MM.1S (cell line): ENCODE measurements around the gene GABARAPL1.

Experiments
- DNase-seq: peaks from one replicate; pipeline ENCODE4 v3.0.0-alpha.2; 2015
- H2AFZ ChIP-seq: fragments of 300-600 bp; sonication (generic); 2 replicates; pipeline ENCODE4 v1.6.0; 2016; ENCODE audit warnings: antibody characterized with exemption, low read length
- H3F3A ChIP-seq: fragments of 300-600 bp; sonication (generic); 2 replicates; pipeline ENCODE4 v1.6.1; 2016; ENCODE audit warnings: mild to moderate bottlenecking, antibody characterized with exemption, low read length, moderate library complexity, mixed read lengths; ENCODE audit not compliant: insufficient read depth
- H3K27ac ChIP-seq: fragments of 300-600 bp; sonication (generic); 2 replicates; pipeline ENCODE4 v1.5.1; 2016; ENCODE audit warnings: mild to moderate bottlenecking, low read length
- H3K27me3 ChIP-seq: fragments of 300-600 bp; sonication (generic); replicated peaks from 2 replicates; pipeline ENCODE4 v1.6.0; 2016; ENCODE audit warnings: low read length; ENCODE audit not compliant: insufficient read depth
- H3K36me3 ChIP-seq: fragments of 300-600 bp; sonication (generic); replicated peaks from 2 replicates; pipeline ENCODE4 v1.6.1; 2016; ENCODE audit warnings: mild to moderate bottlenecking, low read length, mixed read lengths; ENCODE audit not compliant: insufficient read depth
- H3K4me1 ChIP-seq: fragments of 300-600 bp; sonication (generic); 2 replicates; pipeline ENCODE4 v1.6.1; 2016; ENCODE audit warnings: low read length, mixed read lengths
- H3K4me2 ChIP-seq: fragments of 300-600 bp; sonication (generic); 2 replicates; pipeline ENCODE4 v1.6.0; 2016; ENCODE audit warnings: low read depth, low read length
- H3K4me3 ChIP-seq: fragments of 300-600 bp; sonication (generic); 2 replicates; pipeline ENCODE4 v1.5.1; 2016; ENCODE audit warnings: low read length, mixed read lengths
- H3K79me2 ChIP-seq: fragments of 300-600 bp; sonication (generic); 2 replicates; pipeline ENCODE4 v1.6.1; 2016; ENCODE audit warnings: mixed run types, low read length, mixed read lengths
- H3K9ac ChIP-seq: fragments of 300-600 bp; sonication (generic); 2 replicates; pipeline ENCODE4 v1.6.1; 2016; ENCODE audit warnings: low read length, mixed read lengths
- H3K9me2 ChIP-seq: fragments of 300-600 bp; sonication (generic); replicated peaks from 2 replicates; pipeline ENCODE4 v1.6.1; 2016; ENCODE audit warnings: mild to moderate bottlenecking, low read length, mixed read lengths; ENCODE audit not compliant: insufficient read depth
- H3K9me3 ChIP-seq: fragments of 300-600 bp; sonication (generic); replicated peaks from 2 replicates; pipeline ENCODE4 v1.6.1; 2016; ENCODE audit warnings: mild to moderate bottlenecking, low read length, mixed read lengths; ENCODE audit not compliant: insufficient read depth
- H4K20me1 ChIP-seq: fragments of 300-600 bp; sonication (generic); 2 replicates; pipeline ENCODE4 v1.6.1; 2016; ENCODE audit warnings: mild to moderate bottlenecking, low read length, moderate library complexity, mixed read lengths; ENCODE audit not compliant: insufficient read depth
- EZH2 ChIP-seq: fragments of 300-600 bp; sonication (generic); optimal IDR thresholded peaks from 2 replicates; pipeline ENCODE3; 2017; ENCODE audit warnings: low read depth, mild to moderate bottlenecking, antibody characterized with exemption, low read length, mixed read lengths
- EZH2phosphoT487 ChIP-seq: fragments of 300-600 bp; sonication (generic); IDR thresholded peaks from 2 replicates; pipeline ENCODE4 v1.6.1; 2018; ENCODE audit warnings: antibody characterized with exemption, low read length
- TF ChIP-seq, protein P1 (sequence below): fragments of 300-600 bp; sonication (generic); IDR thresholded peaks from 2 replicates; pipeline ENCODE4 v1.5.1; 2016; ENCODE audit warnings: antibody characterized with exemption, low read length, mixed read lengths

Gene GABARAPL1

DNA sequence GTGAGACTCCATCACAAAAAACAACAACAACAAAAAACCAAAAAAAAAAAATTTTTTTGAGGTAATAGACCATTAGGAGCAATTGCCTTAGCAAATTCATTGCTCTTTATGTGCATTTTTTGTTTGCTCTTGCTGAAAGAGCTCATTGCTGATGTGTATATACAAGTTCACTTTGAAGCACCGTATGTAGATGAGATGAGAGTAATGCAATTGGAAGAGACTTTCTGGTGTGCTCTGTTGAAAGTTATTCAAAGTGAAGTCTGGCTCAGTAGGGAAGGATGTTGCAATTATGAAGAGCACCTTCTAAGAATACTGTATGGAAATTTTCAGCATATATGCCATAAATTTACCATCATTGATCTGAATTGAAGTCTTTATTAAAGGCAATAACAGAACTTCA, 48.2 kb downstream of the GABARAPL1 start:
- Histone ChIP-seq H3K27me3 (no peaks in the 10 kb centered on the region), H3K9ac (no peak overlapping the region)

DNA sequence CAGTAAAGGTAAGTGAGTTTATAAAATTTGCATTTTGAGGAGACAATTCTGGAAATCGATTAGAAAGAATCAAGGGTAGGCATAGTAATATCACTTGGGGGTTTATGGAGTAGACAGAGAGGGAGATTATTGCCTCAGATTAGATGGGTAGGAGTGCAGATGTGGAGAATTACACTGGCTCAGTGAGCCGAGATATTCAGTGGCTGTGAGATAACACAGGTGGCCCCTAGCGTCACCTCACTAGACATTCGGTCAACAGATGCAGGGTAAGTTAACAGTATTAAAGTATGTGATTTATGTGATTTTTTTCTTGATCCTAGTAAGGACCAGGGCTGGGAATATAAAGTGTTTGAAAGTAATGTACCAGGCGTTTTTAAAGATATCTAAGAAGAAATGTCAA, 55.4 kb downstream of the GABARAPL1 start:
- H3K79me2 ChIP-seq: no peaks in the 10 kb centered on the region
- no peaks in the 10 kb centered on the region for H3F3A ChIP-seq
- no peaks in the 10 kb centered on the region for H4K20me1 ChIP-seq
- no peaks in the 10 kb centered on the region for H3K36me3 ChIP-seq
- no peak overlapping the region for H2AFZ ChIP-seq
- H3K4me2 ChIP-seq: no peak overlapping the region
- DNase-seq: no peak
- H3K9ac ChIP-seq: no peak overlapping the region
- H3K4me3 ChIP-seq: no peak overlapping the region
- no peaks in the 10 kb centered on the region for H3K9me2 ChIP-seq
- no peaks in the 10 kb centered on the region for H3K27me3 ChIP-seq
- TF ChIP-seq EZH2: no peak
- TF ChIP-seq, protein P1, sequence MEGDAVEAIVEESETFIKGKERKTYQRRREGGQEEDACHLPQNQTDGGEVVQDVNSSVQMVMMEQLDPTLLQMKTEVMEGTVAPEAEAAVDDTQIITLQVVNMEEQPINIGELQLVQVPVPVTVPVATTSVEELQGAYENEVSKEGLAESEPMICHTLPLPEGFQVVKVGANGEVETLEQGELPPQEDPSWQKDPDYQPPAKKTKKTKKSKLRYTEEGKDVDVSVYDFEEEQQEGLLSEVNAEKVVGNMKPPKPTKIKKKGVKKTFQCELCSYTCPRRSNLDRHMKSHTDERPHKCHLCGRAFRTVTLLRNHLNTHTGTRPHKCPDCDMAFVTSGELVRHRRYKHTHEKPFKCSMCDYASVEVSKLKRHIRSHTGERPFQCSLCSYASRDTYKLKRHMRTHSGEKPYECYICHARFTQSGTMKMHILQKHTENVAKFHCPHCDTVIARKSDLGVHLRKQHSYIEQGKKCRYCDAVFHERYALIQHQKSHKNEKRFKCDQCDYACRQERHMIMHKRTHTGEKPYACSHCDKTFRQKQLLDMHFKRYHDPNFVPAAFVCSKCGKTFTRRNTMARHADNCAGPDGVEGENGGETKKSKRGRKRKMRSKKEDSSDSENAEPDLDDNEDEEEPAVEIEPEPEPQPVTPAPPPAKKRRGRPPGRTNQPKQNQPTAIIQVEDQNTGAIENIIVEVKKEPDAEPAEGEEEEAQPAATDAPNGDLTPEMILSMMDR: no peak
- no peak for TF ChIP-seq EZH2phosphoT487
- no peaks in the 10 kb centered on the region for H3K4me1 ChIP-seq
- H3K27ac ChIP-seq: no peak overlapping the region
- no peaks in the 10 kb centered on the region for H3K9me3 ChIP-seq

More for the DNA sequence above, 48.2 kb downstream of the GABARAPL1 start:
- Histone ChIP-seq H3K4me3 (no peak overlapping the region), H3K27ac (no peak overlapping the region), H3F3A (no peaks in the 10 kb centered on the region), H3K4me1 (no peaks in the 10 kb centered on the region), H2AFZ (no peak overlapping the region), H3K4me2 (no peak overlapping the region), H3K9me3 (no peaks in the 10 kb centered on the region), H4K20me1 (no peaks in the 10 kb centered on the region), H3K36me3 (no peaks in the 10 kb centered on the region), H3K9me2 (no peaks in the 10 kb centered on the region), H3K79me2 (no peaks in the 10 kb centered on the region)
- no peak for DNase-seq
- no peak for TF ChIP-seq EZH2
- TF ChIP-seq, protein P1: no peak
- no peak for TF ChIP-seq EZH2phosphoT487

DNA sequence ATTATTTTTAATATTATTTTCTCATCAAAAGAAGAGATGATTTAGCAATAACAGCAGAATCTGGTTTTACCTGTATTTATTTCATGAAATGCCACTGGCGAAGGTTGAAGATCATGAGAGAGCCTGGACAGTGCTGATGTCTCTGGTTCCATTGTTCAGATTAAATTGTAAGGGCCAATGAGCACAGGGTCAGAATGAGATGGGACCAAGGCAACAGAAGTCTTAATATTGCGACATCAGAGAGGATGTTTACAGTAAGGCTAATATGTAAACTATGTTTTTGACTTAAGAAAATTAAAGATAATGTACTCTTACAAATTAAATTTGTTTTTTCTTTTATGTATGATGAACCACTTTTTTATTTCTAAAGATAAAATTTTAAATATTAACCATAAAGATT, 59.8 kb downstream of the GABARAPL1 start:
- Histone ChIP-seq H3K27me3 (no peaks in the 10 kb centered on the region), H3K4me2 (no peak overlapping the region), H3K4me3 (no peak overlapping the region), H2AFZ (no peak overlapping the region), H3K79me2 (no peaks in the 10 kb centered on the region), H3K9me3 (no peaks in the 10 kb centered on the region), H3K36me3 (no peaks in the 10 kb centered on the region), H3F3A (no peaks in the 10 kb centered on the region), H3K27ac (no peak overlapping the region), H3K9me2 (no peaks in the 10 kb centered on the region), H4K20me1 (no peaks in the 10 kb centered on the region), H3K9ac (no peak overlapping the region), H3K4me1 (no peaks in the 10 kb centered on the region)
- TF ChIP-seq EZH2 (no peak), EZH2phosphoT487 (no peak)
- TF ChIP-seq, protein P1: no peak
- no peak for DNase-seq
